Stimulated activated naive CD8-positive, alpha-beta T cell treated with anti-CD3 and anti-CD28 coated beads, Interleukin-15, Interleukin-2, amounts not matched to agents 100 U/mL and 50 U/mL, for 24 hours (primary cell): ENCODE data around the gene C10orf105.

ENCODE experiments used
- ATAC-seq: fragments of 150-1000 bp; cut with Tn5 transposase; one replicate; pipeline ENCODE4 v1.10.0; 2021
- DNase-seq: peaks from one replicate; pipeline ENCODE4 v3.0.0; 2021

C10orf105 gene

DNA sequence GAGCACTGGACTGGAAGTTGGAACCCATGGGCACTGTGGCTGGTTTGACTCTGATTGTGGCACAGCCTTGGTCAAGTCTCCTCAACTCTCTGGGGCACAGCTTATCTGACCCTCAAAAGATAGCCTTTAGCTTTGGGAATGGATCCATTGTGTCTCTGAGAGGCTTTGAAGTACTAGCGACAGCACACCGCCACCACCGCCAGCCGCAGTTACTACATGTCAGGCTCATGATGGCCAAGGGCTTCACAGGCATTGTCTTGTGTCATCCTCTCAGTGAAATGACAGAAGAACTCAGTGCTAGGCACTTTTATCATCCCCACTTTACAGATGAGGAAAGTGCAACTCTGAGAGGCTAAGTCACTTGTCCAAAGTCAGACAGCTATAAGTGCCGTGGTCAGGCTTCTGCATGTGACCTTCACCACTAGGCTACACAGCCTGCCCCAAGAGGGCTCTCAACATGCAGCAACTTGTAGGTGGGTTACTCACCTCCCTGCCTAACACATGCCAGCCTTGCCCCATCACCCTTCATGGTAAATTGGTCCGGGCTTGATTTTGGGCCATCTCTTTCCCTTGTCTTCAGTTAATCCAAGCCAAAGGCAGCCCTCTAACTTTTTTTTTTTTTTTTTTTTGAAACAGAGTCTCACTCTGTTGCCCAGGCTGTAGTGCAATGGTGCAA, 44.1 kb downstream of the C10orf105 start:
- DNase-seq (no peak), ATAC-seq (no peak)

DNA sequence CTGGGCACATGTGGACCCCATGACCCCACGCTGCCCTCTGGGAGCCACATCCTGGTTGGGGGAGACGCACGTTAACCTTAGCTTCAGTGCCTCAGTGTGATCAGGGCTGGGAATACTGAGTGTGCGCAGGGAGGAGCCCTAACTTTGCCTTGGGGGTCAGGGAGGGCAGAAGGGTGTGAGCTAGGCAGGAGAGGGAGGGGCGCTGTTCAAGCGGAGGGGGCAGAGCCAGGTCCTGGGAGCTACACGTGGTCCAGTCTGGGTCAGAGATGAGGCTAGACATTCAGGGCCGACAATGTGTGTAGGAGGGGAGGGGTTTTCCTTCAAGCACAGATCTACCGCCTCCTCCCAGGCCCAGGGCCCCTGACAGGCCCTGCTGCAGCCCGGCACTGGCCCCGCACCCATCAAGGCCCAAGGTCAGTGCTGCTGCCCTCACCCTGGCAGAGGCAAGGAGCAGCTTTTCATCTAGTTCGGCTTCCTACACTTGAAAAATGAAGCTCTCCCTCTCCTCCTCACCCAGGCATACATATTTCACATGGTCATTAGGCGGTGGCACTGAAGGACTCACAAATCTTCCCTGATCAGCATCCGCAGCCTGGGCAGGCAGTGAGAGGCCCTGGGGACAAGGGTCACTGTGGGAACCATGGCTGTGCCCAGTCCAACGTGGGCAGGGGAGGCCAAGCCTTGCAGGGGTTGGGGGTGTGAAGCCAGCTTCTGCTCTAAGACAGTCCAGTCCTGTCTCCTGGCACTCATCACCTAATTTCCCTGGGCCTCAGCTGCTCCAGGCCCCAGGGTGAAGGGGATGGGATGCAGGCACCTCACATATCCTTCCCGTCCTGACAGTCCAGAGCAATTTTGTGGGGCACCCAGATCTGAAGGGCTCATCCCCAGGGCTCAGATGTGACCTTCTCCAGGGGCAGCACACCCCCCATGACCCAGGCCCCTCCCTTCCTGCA, 47.3 kb downstream of the C10orf105 start:
- ATAC-seq = no peak
- DNase-seq = no peak

DNA sequence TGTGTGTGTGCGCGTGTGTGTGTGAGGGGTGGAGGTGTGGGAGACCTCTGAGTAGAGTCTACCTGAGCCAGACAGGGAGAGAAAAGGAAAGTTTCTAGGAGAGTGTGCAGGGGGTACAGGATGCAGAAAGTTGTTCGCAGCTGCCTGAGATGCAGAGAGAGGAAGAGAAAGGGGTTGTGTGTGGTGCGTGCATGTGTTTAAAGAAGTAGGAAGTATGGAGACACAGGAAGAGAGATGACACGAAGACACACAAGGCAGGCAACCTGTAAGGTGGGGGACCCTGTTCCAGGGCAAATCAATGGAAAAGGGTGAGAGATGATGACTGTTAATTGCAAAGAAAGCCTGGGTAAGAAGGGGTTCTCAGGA, 52.2 kb downstream of the C10orf105 start:
- peak; percentile 11 for ATAC-seq
- DNase-seq = no peak

GRCh38 chr10:71666639-71667386, 52.8 kb downstream of the C10orf105 start:
- ATAC-seq (peak; percentile 33), DNase-seq (peak; percentile 30)

DNA sequence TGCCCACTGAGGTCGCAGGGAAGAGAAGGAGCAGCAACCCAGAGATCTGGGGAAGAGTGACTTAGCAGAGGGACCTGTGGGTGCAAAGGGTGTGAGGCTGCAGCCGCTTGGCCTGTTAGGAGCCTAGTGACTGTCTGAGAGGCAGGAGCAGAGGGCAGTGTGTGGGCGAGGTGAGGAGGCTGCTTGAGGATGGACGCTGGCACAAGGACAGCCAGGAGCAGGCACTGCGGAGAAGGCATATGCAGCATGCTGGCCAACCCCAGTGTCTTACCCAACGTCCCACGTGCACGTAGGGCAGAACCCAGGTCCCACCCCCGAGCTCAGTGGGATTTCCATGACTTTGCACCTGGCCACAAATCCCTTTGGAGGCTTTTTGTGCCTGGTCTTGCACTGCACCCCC, 54.1 kb downstream of the C10orf105 start:
- DNase-seq (no peak), ATAC-seq (no peak)

GRCh38 chr10:71664585-71664984, 55.0 kb downstream of the C10orf105 start:
- DNase-seq (no peak), ATAC-seq (no peak)

- ATAC-seq (no peak), DNase-seq (no peak)
Observed at GRCh38 chr10:71663311-71663710, 56.3 kb downstream of the C10orf105 start.

DNA sequence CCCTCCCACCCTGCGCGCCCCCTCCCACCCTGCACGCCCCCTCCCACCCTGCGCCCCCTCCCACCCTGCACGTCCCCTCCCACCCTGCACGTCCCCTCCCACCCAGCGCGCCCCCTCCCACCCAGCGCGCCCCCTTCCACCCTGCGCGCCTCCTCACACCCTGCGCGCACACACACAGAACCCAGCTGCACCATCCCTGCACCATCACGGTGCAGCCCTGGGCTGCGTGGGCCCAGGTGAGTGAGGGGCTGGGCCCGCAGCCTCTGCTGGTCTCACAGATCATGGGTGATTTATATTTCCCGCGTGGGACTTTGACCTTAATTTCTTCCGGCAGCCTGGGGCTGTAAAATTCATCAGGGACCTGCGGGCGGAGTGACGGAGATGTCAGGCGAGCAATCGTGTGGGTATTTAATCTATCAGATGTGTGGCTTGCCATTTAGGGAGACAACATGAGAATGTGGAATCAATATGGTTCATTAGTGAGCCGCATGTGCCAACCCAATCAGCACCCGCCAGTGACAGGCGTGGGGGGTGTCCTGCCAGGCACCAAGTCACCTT, 57.7 kb downstream of the C10orf105 start:
- no peak for DNase-seq
- no peak for ATAC-seq
